8988T (cell line): Measurements from ENCODE around the gene PLAGL2.
A peak's percentile ranks its signal among the peaks of the same experiment; 100 is the strongest.
"Not testable (repeated sequence)": the region's sequence is repeated elsewhere in the genome, so short reads cannot be mapped to it uniquely, and the experiment has no call there.

Experiments used
- DNase-seq: peaks from one replicate; pipeline ENCODE4 v3.0.0; 2011

Gene PLAGL2, protein sequence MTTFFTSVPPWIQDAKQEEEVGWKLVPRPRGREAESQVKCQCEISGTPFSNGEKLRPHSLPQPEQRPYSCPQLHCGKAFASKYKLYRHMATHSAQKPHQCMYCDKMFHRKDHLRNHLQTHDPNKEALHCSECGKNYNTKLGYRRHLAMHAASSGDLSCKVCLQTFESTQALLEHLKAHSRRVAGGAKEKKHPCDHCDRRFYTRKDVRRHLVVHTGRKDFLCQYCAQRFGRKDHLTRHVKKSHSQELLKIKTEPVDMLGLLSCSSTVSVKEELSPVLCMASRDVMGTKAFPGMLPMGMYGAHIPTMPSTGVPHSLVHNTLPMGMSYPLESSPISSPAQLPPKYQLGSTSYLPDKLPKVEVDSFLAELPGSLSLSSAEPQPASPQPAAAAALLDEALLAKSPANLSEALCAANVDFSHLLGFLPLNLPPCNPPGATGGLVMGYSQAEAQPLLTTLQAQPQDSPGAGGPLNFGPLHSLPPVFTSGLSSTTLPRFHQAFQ

DNA sequence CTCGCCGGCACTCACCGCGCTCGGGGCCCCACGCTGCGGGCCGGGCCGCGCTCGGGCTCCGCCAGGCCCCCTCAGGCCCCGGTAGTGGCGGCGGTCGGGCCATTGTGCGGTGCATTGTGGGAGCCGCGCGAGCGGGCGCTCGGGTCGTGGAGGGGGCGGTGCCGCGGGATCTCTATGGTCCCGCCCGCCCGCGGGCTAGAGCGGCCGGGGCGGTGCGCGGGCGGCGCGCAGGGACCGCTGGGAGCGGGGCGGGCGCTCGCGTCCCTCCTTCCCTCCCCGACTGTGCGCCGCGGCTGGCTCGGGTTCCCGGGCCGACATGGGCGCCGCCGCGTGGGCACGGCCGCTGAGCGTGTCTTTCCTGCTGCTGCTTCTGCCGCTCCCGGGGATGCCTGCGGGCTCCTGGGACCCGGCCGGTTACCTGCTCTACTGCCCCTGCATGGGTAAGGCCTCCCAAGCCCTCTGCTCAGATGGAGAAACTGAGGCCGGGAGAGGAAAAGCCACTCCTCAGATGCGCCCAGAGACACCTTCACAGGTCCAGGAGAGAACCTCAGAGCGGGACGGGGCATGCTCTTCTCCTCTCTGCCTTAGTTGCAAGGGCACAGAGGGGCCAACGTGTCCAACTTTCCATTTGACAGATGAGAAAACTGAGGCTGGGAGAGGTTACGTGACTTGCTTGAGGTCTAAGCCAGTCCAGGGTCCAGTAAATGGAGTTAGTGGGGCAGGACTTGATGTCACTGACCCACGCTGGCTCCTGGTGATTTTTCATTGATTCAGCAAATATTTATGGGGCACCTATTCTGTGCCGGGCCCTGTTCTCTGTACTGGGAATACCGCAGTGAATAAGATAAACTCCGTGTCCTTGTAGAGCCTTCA lies at the start of gene PLAGL2, which contains the start of gene POFUT1:
Gene PLAGL2 (minus strand): TSS at position 118 of the 873 bp plus-strand sequence. CDS start 5,565 bp downstream, outside the sequence.
Gene POFUT1 (plus strand): TSS at position 255 of the 873 bp plus-strand sequence. CDS start 62 bp downstream, at position 317.
- peak; percentile 99 for DNase-seq

DNA sequence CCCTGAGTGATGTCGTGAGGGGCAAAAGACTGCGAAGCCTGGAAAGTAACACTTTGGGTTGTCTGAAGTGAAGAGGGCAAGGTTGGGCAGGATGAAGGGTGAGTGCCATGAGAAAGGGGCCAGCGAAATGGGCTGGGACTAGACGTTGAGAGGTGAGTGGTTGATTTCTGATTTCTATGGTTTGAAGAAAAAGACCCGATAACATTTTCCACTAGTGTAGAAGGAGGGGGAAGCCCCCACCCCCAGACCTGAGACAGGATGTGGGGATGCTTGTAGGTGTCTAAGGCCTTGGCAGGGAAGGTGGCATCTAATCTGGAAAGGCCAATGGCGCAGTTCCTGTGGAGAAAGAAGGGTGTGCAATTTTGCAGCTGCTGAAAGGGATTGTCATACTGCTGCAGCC lies 44.6 kb upstream of the PLAGL2 start:
- DNase-seq = no peak

DNA sequence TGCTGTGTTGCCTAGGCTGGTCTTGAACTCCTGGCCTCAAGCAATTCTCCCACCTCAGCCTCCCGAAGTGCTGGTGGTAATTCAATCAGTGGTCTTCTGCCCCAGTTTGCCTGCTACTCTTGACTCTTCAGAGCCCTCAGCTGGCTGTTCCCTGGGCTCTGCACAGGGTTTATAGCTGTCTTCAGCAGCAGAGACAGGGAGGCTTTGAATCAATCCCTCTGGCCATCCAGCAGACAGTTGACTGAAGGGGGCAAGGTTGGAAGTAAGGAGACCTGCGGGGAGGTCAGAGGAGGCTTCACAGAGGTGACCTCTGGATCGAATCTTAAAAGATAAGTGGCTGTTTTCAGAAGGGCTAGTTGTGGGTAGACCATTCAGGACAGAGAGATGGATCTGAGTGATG lies 43.9 kb upstream of the PLAGL2 start:
- DNase-seq = no peak

DNA sequence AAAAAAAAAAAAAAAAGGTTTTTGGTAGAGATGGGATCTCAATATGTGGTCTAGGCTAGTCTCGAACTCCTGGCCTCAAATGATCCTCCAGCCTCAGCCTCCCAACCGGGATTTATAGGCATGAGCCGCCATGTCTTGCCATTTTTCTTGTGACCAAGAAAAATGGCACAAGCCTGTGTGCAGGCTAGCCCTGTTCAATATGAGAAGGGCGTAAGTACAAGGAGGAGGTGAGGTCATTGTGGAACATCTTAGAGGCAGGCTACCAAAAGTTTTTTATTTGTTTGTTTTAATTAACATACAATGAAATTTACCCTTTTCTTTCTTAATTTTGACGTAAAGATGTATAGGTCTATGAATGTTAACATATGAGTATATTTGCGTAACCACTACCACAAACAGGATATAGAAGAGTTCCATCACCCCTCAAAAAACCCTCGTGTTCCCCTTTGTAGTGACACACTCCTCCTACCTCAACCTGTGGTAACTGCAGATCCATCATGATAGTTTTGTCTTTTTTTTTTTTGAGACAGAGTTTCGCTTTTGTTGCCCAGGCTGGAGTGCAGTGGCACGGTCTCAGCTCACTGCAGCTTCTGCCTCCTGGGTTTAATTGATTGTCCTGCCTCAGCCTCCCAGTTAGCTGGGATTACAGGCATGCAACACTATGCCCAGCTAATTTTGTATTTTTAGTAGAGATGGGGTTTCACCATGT lies 41.6 kb upstream of the PLAGL2 start:
- DNase-seq = no peak

DNA sequence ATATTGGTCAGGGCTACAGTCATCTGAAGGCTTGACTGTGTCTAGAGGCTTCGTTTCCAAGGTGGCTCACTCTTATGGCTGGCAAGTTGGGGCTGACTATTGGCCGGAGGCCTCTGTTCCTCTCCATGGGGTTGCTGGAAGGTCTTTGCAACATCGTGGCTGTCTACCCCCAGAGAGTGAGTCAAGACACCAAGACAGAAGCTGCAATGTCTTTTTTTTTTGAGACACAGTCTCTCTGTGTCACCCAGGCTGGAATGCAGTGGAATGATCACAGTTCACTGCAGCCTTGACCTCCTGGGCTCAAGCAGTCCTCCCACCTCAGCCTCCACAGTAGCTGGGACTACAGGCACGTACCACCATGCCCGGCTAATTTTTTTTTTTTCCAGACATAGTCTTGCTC lies 40.5 kb upstream of the PLAGL2 start:
- no peak for DNase-seq

DNA sequence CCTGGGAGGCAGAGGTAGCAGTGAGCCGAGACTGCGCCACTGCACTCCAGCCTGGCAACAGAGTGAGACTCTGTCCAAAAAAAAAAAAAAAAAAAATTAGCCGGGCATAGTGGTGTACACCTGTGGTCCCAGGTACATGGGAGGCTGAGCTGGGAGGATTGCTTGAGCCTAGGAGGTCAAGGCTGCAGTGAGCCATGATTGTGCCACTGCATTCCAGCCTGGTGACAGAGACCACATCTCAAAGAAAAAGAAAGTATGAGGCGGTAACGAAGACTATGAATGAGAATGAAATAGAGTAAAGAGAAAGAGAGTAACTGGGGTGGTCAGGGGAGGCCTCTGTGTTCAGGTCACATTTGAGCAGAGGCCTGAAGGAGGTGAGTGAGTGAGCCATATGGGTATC lies 38.7 kb upstream of the PLAGL2 start:
- not testable (repeated sequence) for DNase-seq

DNA sequence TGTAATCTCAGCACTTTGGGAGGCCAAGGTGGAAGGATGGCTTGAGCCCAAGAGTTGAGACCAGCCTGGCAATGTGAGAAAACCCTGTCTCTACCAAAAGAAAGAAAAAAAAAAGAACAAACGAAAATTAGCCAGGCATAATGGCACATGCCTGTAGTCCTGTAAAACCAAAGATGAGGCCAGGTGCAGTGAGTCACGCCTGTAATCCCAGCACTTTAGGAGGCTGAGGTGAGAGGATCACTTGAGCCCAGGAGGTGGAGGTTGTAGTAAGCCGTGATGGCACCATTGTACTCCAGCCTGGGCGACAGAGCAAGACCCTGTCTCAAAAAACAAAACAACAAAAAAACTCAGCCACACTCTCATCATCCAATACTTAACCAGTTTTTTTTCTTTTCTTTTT lies 37.4 kb upstream of the PLAGL2 start:
- no peak for DNase-seq

DNA sequence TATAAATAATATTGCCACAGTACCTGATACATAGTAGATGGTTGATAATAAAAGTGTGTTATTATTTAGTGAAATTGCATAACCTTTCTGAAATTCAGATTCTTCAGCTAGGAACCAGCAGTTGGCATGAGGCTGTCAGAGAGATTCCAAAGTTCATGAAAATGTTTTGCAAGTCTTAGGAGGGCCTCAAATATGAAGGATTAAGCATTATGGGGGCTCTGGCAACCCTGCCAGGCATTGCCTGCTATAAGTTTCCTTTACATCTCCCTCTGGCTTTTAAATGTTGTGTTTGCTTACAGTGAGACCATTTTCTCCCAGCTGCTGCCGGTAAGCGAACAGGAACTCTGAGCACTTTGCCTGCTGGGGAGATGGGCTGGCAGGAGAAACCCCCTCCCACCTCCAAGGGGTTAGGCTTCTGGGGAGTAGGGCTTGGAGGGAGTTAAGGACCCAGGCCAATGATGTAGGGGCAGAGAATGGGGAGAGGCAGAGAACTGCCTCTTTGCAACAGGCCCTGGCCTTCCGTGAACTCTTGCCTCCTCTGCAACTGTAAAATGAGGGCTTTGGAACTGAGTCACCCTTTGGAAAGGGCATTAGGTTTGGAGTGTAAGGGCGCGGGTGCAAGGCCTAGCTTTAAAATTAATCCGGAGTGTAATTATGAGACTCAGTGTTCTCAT lies 36.7 kb upstream of the PLAGL2 start:
- DNase-seq = no peak

DNA sequence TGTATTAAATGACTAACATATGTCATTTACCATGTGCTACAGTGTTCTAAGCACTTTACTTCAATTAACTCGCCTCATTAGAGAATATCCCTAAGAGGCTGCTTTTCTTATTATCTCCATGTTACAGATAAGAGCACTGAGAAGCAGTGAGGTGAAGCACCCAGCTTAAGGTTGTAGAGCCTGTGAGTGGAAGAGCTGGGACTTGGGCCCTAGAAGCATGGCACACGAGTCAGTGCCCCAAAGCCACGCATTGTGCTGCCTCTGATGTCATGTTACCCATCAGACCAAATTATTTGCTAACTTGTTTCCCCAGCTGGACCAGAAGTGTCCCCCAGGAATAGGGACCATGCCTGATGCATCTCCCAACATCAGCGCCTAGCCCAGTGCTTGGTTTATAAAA lies 34.3 kb upstream of the PLAGL2 start:
- no peak for DNase-seq

DNA sequence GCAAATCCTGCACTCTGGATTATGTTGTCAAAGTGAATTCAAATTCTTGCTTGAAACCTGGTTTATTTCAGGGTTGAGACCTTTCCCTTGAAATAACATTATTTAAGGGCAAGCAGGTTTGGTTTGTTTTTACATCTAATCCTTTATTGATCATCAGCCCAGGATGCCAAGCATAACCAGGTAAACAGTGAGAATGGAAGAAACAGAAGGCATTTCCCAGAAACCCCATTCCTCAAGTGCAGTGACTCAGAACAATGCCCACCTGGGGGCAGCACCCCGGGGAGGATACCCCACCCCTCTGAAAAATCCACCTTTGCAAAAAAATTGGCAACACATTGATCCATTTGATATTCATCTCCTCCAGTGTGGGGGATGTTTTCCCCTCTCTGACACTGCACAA lies 32.7 kb upstream of the PLAGL2 start:
- DNase-seq = no peak

DNA sequence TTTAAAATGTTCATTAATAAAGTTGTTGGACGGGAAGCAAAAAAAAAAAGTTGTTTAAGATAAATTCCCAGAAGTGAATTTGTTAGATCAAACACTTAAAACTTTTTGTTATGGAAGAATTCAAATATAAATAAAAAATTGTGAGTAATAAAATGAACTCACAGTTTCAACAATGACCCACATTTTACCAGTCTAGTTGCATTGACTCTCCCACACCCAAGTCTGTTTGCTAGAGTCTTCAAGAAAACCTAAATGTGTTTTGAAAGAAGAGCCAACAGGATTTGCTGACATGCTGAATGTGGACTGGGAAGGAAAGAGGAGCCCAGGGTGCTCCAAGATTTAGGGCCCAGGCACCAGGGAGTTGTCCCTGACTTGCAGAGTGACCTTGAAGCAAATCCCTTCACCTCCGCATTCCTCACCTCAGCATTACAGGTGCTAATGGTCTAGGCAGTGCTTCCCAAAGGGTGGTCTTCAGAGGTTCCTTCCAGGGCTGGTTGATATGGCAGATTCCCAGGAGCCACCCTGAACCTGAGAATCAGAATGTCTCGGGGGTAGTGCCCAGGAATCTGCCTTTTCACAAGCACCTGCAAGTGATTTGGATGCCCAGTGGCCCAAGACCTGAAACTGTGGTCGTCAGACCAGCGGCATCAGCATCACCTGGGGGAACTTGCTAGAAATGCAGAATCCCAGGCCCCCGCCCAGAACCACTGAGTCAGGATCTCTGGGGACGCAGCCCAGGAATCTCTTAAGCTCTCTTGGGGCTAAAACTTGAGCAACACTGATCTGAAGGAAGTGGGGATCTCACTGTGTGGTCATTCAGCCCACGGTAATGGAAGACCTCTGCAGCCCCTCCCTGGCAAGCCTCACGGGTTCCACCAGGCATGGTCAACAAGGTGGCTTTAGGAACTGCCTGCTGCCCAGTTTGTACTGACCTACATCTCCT lies 31.2 kb upstream of the PLAGL2 start:
- DNase-seq = no peak

DNA sequence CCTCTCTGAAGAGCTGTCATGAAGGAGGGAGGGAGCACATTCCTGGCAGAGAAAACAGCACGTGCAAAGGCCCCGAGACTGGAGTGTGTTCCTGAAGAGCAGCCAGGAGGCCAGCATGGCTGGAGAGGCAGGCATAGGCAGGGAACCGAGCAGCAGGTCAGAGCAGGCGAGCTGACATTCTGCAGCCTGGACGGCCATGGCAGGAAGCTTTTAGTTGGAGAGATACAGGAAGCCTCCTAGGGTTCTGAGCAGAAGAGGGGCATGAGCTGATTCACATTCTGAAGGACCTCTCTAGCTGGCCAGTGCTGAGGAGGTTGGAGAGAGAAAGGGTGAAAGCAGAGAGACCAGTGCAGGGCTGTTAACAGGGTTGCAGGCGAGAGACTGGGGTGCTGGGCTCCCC lies 29.9 kb upstream of the PLAGL2 start:
- DNase-seq = no peak

DNA sequence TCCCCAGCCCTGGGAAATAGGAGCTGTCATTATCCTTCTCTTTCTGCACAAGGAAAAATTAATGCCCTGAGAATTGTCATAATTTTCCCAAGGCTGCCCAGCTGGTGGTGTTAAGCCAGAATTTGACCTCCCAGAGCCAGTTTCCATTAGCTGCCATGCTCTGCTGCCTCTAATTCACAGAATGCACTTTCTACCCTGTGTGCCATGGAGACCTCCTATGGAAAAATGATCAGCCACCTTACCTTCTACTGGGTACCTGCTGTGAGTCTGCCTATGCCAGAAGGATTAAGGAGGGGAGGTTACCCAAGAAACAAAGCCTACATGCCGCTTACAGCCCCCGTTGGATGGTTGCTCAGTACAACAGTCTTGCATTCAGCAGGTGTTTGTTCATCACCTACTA lies 29.3 kb upstream of the PLAGL2 start:
- DNase-seq = no peak

DNA sequence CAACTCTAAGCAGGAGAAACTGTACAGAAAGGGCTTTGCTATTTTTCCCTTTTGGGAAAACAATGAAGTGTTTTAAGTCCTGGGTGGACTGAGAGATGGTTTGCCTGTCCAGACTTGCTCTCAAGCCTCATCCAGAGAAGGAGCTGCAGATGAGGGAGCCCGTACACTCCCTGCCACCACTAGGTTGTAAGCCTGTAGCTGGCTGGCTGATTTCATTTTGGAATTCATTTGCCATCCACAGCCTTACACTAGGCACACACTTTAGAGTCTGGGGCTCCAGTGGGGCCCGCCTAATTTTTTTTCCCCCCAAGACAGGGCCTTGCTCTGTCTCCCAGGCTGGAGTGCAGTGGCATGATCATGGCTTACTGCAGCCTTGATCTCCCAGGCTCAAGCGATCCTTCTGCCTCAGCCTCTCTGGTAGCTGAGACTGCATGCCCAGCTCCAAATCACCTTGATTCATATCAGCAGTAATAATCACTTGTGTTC lies 28.5 kb upstream of the PLAGL2 start:
- DNase-seq = no peak

DNA sequence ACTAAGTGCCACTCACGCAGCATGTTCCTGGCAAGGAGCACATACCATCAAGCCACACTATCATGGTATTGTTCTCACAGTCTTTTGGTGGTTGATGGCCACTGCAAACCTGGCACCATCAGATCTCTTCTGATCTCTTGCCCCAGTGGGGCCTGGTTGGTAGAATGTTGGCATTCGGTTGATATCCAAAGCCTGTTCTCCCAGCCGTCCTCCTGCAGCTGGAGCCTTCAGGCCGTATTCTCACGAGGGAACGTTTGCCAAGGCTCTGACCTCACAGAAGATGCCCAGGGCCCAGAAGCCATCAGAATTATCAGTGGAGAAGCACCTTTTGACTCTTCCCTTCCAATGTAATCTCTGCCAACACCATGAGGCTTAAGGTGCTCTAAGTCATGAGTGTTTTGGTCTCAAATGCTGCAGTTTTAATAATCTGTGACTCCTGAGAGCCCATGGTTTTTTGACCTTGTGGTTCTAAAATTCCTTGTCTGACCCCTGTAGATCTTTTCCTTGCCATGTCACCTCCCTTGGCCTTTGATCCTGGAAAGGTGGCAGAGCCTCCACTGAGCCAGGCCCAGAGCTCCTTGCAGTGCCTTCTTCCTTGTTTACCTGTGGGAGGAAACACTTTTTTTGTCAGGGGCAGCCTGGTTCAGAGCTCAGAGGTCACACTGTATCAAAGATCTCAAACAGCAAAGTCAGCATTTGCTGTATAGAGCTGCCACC lies 27.9 kb upstream of the PLAGL2 start:
- DNase-seq = no peak

DNA sequence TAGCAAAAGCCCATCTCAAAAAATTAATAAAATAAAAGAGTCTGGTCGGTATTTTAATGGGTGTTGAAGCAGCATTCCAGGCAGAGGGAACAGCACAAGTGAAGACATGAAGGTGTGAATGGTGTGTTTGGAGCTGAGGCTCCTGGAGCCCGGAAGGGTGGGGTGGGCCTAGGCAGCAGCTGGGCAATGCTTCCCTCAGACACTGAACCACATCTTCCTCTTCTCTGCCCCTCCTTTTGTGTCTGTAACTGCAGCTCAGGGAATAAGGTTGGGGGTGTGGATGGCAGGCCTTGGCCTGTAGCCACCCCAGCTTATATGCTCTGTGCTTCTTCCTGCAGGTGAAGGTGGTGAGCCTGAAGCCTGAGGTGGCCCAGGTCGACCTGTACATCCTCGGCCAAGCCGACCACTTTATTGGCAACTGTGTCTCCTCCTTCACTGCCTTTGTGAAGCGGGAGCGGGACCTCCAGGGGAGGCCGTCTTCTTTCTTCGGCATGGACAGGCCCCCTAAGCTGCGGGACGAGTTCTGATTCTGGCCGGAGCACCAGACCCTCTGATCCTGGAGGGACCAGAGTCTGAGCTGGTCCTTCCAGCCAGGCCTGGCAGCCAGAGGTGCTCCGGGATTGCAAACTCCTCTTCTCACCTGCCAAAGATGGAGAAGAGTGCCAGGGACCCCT lies 26.7 kb upstream of the PLAGL2 start:
- DNase-seq = no peak

DNA sequence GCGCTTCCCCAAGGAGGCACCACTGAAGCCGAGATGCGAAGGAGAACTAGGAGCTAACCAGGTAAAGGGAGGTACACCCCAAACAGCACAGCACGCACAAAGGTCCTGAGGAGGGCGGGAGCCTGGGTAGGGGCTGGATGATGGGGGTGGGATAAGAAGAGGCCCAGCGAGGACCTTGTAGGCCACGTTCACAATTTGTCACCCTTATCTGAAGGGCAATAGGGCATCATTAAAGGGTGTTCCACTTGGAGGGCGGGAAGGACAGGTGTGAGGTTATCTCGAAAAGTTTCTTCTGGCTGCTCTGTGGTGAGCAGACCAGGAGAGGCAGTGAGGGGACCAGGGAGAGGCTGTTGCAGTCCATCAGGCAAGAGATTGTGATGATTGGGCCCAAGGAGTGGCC lies 25.7 kb upstream of the PLAGL2 start:
- DNase-seq = no peak

DNA sequence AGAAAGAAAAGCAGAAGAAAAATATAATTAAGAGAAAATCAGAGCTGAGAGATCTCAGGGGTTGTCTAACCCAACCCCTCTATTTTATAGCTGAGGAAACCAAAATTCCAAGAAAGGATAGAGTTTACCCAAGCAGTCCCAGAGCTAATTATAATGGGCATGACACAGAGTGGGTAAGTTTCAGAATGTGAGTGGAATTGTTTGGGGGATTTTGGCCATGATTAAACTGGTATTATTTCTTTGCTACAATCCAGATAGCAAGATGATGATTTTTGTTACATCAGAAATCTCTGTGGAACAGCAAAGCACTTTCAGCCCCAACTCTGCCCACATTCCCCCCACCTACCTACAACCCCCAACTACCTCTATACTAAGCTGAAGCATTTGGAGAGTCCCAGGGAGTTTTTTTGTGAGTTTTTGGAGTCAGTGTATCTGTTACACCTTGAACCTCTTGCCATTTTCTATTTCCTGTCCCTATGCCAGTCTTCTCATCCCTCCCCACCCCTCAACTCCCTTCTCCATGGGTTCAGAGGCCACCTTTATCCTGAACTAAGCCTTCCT lies 24.9 kb upstream of the PLAGL2 start:
- no peak for DNase-seq

DNA sequence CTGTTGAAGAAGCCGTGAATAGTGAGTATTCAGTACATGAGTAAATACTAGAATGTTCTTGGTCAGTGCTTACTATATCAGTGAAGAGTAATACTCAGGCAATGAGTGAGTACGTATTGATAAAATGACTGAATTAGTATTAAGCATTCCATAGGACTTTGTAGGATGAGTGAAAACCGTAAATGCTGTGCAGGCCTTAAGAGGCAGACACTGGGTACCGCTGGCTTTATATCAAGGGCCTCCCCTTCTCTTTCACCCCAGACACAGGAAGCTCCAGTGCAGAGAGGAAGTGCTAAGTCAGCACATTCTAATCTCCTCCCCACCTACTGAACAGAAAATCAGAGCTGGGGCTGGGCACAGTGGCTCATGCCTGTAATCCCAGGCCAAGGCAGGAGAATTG lies 24.3 kb upstream of the PLAGL2 start:
- no peak for DNase-seq

DNA sequence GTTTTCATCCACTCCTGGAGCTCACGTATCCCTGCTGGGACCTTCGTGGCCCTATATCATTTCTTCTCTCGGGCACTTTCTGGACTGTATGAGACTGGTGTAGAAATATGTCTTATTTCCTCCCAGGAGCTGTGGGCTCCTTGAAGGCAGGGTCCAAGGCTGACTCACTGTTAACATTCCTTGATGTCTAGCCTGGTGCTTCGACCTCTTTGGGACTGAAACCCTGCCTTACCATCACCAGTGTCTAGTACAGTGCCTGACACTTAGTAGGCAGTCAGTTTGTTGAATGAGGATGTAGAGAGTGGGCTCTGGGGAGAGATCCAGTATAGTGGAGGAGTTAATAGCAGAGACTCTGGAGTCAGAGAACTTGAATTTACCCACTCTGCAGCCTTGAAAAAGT lies 23.7 kb upstream of the PLAGL2 start:
- no peak for DNase-seq
